ENCODE results near the gene EEPD1. TPM values are rescaled to one million over a fixed set of nuclear protein-coding genes. Genes with fewer than 3 reads are reported as not detected.

EEPD1 gene
- total and polyA plus RNA-seq, 2 donors (not counting 3 experiments of a cell fraction or from before 2014, with no cell fraction given), result 0.40 to 0.42 TPM

GRCh38 chr7:36153571-36154097 is 580 bp downstream of the EEPD1 start:
- CTCF ChIA-PET, result no interaction called here
- Histone ChIP-seq H3K9ac (replicated peaks; ENCODE audit: extremely low read depth, insufficient read depth, low read length) (peak overlapping the region; percentile 46), H2AFZ (ENCODE audit: low read depth, low read length) (peak overlapping the region; percentile 85), H3K4me1 (ENCODE audit: control insufficient read depth, extremely low read depth, insufficient read depth, low read length) (peaks cover 4% of the 10 kb centered on the region), H3K27ac (ENCODE audit: insufficient read depth, low read depth, low read length) (no peak overlapping the region), H3K9me1 (replicated peaks; ENCODE audit: control insufficient read depth, extremely low read depth, insufficient read depth, low read length) (no peaks in the 10 kb centered on the region), H3K79me2 (ENCODE audit: control insufficient read depth, insufficient read depth, low read length) (no peaks in the 10 kb centered on the region), H3K9me3 (replicated peaks; ENCODE audit: control insufficient read depth, insufficient read depth, low read length) (no peaks in the 10 kb centered on the region), H3K4me3 (replicated peaks in 1 of 3; ENCODE audit: insufficient read depth in 1 of 3, low read depth in 1 of 3, low read length in 3 of 3) (peak overlapping the region; percentile 51 to 60 (median 57)), H3K36me3 (ENCODE audit: control insufficient read depth in 2 of 2, extremely low read depth in 1 of 2, insufficient read depth in 2 of 2, low read length in 2 of 2) (no peaks in the 10 kb centered on the region), H4K20me1 (replicated peaks; ENCODE audit: control insufficient read depth, extremely low read depth, insufficient read depth, low read length) (no peaks in the 10 kb centered on the region), H3K4me2 (ENCODE audit: insufficient read depth, low read length) (peak overlapping the region; percentile 66), H3K27me3 (ENCODE audit: control insufficient read depth in 2 of 2, insufficient read depth in 2 of 2, low read length in 2 of 2) (peaks cover 0 to 5% of the 10 kb centered on the region in 2 experiments)
- FAIRE-seq (no peak), DNase-seq (ENCODE audit: low read depth, low spot score) (no peak)
- POLR2A ChIA-PET, result no interaction called here
- intact Hi-C loops (cut with micrococcal nuclease) (loop anchor here (1.0 kb wide), 3 partner anchors 25 to 138 kb away; no protein-coding TSS in a partner anchor), dilution Hi-C loops (cut with MboI; ENCODE audit: extremely low pct_ligation_motif_present, low sequenced_read_pairs) (no loop called here)
- no peak for TF ChIP-seq FOS (IDR thresholded peaks at IDR 0.05; ENCODE audit: borderline replicate concordance, insufficient read depth, low read length)
- no peak for TF ChIP-seq EZH2 (IDR thresholded peaks at IDR 0.05; ENCODE audit: borderline replicate concordance, low read depth, low read length, severe bottlenecking)
- TF ChIP-seq GATA2 (IDR thresholded peaks at IDR 0.05; ENCODE audit: insufficient read depth, insufficient read length, low read depth, low read length), result no peak
- no peak for TF ChIP-seq MAX (IDR thresholded peaks at IDR 0.05; ENCODE audit: insufficient read depth, insufficient read length)
- no peak for TF ChIP-seq JUN (IDR thresholded peaks at IDR 0.05; ENCODE audit: borderline replicate concordance, insufficient read depth, insufficient read length, low read depth)
- no peak for TF ChIP-seq MYC (IDR thresholded peaks at IDR 0.05; ENCODE audit: low read depth, low read length)
- BruUV-seq (replicated peaks), result no TSS peak
